Endothelial cell of umbilical vein (primary cell): Measurements from ENCODE around the gene LIN7A. TPM values are rescaled to one million over a fixed set of nuclear protein-coding genes. Genes with fewer than 3 reads are reported as not detected.

ENCODE experiments used
- BruUV-seq: library from RNA; stranded (reverse); fragments of 400-500 nt; replicated peaks from 2 replicates; lab custom pipeline; 2021; lab: Mats Ljungman, UMichigan
- CTCF ChIA-PET: fragments of 300-600, 350-600 bp; sonication (Branson Sonifier 250); formaldehyde crosslinking; loops from one replicate; lab custom pipeline; 2021; ENCODE audit warnings: antibody characterized with exemption, inconsistent platforms; lab: Charles Lee
- POLR2A ChIA-PET: fragments of 300-600, 350-600 bp; sonication (Branson Sonifier 250); formaldehyde crosslinking; loops from one replicate; lab custom pipeline; 2021; ENCODE audit warnings: antibody characterized with exemption, inconsistent platforms; lab: Charles Lee
- DNase-seq: peaks from one replicate; pipeline ENCODE4 v3.0.0-alpha.2; 2011; ENCODE audit warnings: low read depth, low spot score
- FAIRE-seq: peaks from 2 replicates; lab custom pipeline; 2011; peaks lifted over from hg19 to GRCh38; lab: Jason Lieb, UNC
- H2AFZ ChIP-seq: 2 replicates; pipeline ENCODE4 v1.6.0; 2012; ENCODE audit warnings: low read depth, low read length, control low read depth, inconsistent platforms
- H3K27ac ChIP-seq: 2 replicates; pipeline ENCODE4 v1.5.1; 2011; ENCODE audit warnings: low read depth, mild to moderate bottlenecking, control low read depth, low read length, moderate library complexity; ENCODE audit not compliant: insufficient read depth
- H3K27me3 ChIP-seq, 2 experiments: 2 replicates each; pipeline versions ENCODE4 v1.6.0 to v1.6.1; 2011; ENCODE audit warnings: low read length in 2 of 2, mixed read lengths in 1 of 2; ENCODE audit not compliant: control insufficient read depth in 2 of 2, insufficient read depth in 2 of 2
- H3K36me3 ChIP-seq, 2 experiments: 2 replicates in 1 of 2; 3 replicates in 1 of 2; pipeline ENCODE4 v1.5.1; 2011; ENCODE audit warnings: low read length in 2 of 2, mild to moderate bottlenecking in 1 of 2, moderate library complexity in 1 of 2; ENCODE audit not compliant: control insufficient read depth in 2 of 2, insufficient read depth in 2 of 2; ENCODE audit errors: extremely low read depth in 1 of 2
- H3K4me1 ChIP-seq: 3 replicates; pipeline ENCODE4 v1.5.1; 2011; ENCODE audit warnings: mild to moderate bottlenecking, low read length; ENCODE audit not compliant: control insufficient read depth, insufficient read depth; ENCODE audit errors: extremely low read depth
- H3K4me2 ChIP-seq: 2 replicates; pipeline ENCODE4 v1.6.1; 2011; ENCODE audit warnings: low read length, control low read depth, mixed read lengths; ENCODE audit not compliant: insufficient read depth
- H3K4me3 ChIP-seq, 3 experiments: fragments of 200-600 bp in 1 of 3; sonication (generic), shearing (Covaris generic) in 1 of 3; replicated peaks in 1 of 3; 2 replicates each; pipeline ENCODE4 v1.5.1; 2011 to 2016; ENCODE audit warnings: control low read depth in 3 of 3, low read length in 3 of 3, mild to moderate bottlenecking in 2 of 3, inconsistent platforms in 1 of 3, low read depth in 1 of 3, moderate library complexity in 1 of 3; ENCODE audit not compliant: insufficient read depth in 1 of 3
- H3K79me2 ChIP-seq: 2 replicates; pipeline ENCODE4 v1.6.0; 2012; ENCODE audit warnings: low read length, inconsistent platforms; ENCODE audit not compliant: control insufficient read depth, insufficient read depth
- H3K9ac ChIP-seq: replicated peaks from 2 replicates; pipeline ENCODE3; 2011; ENCODE audit warnings: low read length, control low read depth; ENCODE audit not compliant: insufficient read depth; ENCODE audit errors: extremely low read depth
- H3K9me1 ChIP-seq: replicated peaks from 3 replicates; pipeline ENCODE4 v1.6.0; 2011; ENCODE audit warnings: mild to moderate bottlenecking, low read length; ENCODE audit not compliant: control insufficient read depth, insufficient read depth; ENCODE audit errors: extremely low read depth
- H3K9me3 ChIP-seq: replicated peaks from 2 replicates; pipeline ENCODE4 v1.5.1; 2012; ENCODE audit warnings: low read length, inconsistent platforms; ENCODE audit not compliant: control insufficient read depth, insufficient read depth
- H4K20me1 ChIP-seq: replicated peaks from 2 replicates; pipeline ENCODE3; 2011; ENCODE audit warnings: mild to moderate bottlenecking, low read length; ENCODE audit not compliant: control insufficient read depth, insufficient read depth; ENCODE audit errors: extremely low read depth
- EZH2 ChIP-seq: IDR thresholded peaks from 2 replicates; pipeline ENCODE4 v1.6.1; 2012; ENCODE audit warnings: borderline replicate concordance, low read depth, mild to moderate bottlenecking, moderate library complexity, low read length, inconsistent platforms; ENCODE audit not compliant: severe bottlenecking
- FOS ChIP-seq: IDR thresholded peaks from 2 replicates; pipeline ENCODE4 v1.6.1; 2011; ENCODE audit warnings: mild to moderate bottlenecking, low read length, moderate library complexity, borderline replicate concordance; ENCODE audit not compliant: insufficient read depth
- GATA2 ChIP-seq: IDR thresholded peaks from 2 replicates; pipeline ENCODE4 v1.7.0; 2011; ENCODE audit warnings: low read depth, mild to moderate bottlenecking, moderate library complexity, mixed read lengths, low read length; ENCODE audit not compliant: insufficient read length, insufficient read depth
- JUN ChIP-seq: IDR thresholded peaks from 2 replicates; pipeline ENCODE4 v1.6.1; 2011; ENCODE audit warnings: borderline replicate concordance, low read depth; ENCODE audit not compliant: insufficient read length, insufficient read depth
- MYC ChIP-seq: IDR thresholded peaks from one replicate; pipeline ENCODE4 v1.6.1; 2011; ENCODE audit warnings: mild to moderate bottlenecking, low read depth, low read length
- POLR2A ChIP-seq: IDR thresholded peaks from 2 replicates; pipeline ENCODE4 v1.6.1; 2012; ENCODE audit warnings: low read depth, mild to moderate bottlenecking, control low read depth, low read length
- POLR2AphosphoS5 ChIP-seq: IDR thresholded peaks from 2 replicates; pipeline ENCODE4 v1.6.1; 2012; ENCODE audit warnings: low read depth, mild to moderate bottlenecking, control low read depth, low read length, moderate library complexity; ENCODE audit not compliant: insufficient read depth
- dilution Hi-C: fragments of 300-500 bp; cut with MboI; formaldehyde crosslinking; loops from one replicate; pipeline ENCODE4 v1.15.0; 2019; ENCODE audit warnings: low sequenced_read_pairs; ENCODE audit not compliant: extremely low pct_ligation_motif_present
- intact Hi-C: fragments of 100-400 bp; cut with micrococcal nuclease; formaldehyde crosslinking; loops from one replicate; pipeline ENCODE4 v1.10.0; 2022
- polyA plus RNA-seq, 4 experiments: library from polyadenylated mRNA; depleted of rRNA in 3 of 4; stranded (reverse) in 3 of 4; unstranded in 1 of 4; fragments of >200 nt; gene quantifications; 2 replicates each; pipeline versions ENCODE4 v1.2.1 to v1.2.3, GENCODE V29; 2011 to 2012; ENCODE audit warnings: missing spikeins in 1 of 4
- total RNA-seq: library from RNA; stranded (reverse); gene quantifications from 2 replicates; pipeline ENCODE4 v1.2.3, GENCODE V29; 2021
- TF ChIP-seq, protein P1 (sequence below): IDR thresholded peaks from 2 replicates; pipeline ENCODE4 v1.6.1; 2011; ENCODE audit not compliant: insufficient read depth, insufficient read length
- TF ChIP-seq, protein P2 (sequence below), 2 donors: IDR thresholded peaks; 1 replicate in 1 of 2; 2 replicates in 1 of 2; pipeline ENCODE4 v1.5.1; 2011; ENCODE audit warnings: low read length in 2 of 2, mild to moderate bottlenecking in 2 of 2, moderate library complexity in 2 of 2, control low read depth in 1 of 2, inconsistent platforms in 1 of 2, low read depth in 1 of 2; ENCODE audit not compliant: insufficient read depth in 1 of 2; ENCODE audit errors: extremely low read depth in 1 of 2

LIN7A gene
- total and polyA plus RNA-seq, 2 donors (not counting 3 experiments of a cell fraction or from before 2014, with no cell fraction given) = 1.6 to 4.3 TPM

DNA sequence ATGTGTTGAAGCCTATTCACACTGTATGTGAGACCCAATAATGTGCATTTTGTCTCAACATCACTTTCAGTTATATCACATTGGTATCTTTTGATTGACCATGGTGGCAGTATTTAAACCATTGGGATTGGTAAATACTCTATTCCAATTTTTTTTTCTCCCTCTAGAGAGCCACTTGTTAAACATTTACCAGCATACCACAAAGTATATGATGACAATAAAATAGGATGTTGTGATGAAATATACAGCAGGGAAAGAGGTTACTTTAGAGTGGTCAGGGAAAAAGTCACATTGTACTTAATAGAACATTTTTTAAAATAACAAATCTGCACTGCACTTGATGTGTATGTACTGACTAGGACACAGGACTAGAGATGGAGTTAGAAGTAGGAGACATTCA is 5.6 kb upstream of the LIN7A start:
- Histone ChIP-seq H3K36me3 (no peaks in the 10 kb centered on the region), H3K4me2 (no peak overlapping the region), H3K79me2 (no peaks in the 10 kb centered on the region), H4K20me1 (no peaks in the 10 kb centered on the region), H3K4me3 (no peak overlapping the region), H3K4me1 (no peaks in the 10 kb centered on the region), H3K27me3 (no peaks in the 10 kb centered on the region), H3K9me1 (no peaks in the 10 kb centered on the region), H2AFZ (no peak overlapping the region), H3K9ac (no peak overlapping the region), H3K27ac (no peak overlapping the region), H3K9me3 (no peaks in the 10 kb centered on the region)
- ChIA-PET POLR2A (no interaction called here), CTCF (no interaction called here)
- no TSS peak for BruUV-seq
- TF ChIP-seq POLR2A (no peak), GATA2 (no peak), FOS (no peak), MYC (no peak), EZH2 (no peak), POLR2AphosphoS5 (no peak), JUN (no peak)
- TF ChIP-seq, protein P1, sequence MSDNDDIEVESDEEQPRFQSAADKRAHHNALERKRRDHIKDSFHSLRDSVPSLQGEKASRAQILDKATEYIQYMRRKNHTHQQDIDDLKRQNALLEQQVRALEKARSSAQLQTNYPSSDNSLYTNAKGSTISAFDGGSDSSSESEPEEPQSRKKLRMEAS = no peak
- TF ChIP-seq, protein P2, sequence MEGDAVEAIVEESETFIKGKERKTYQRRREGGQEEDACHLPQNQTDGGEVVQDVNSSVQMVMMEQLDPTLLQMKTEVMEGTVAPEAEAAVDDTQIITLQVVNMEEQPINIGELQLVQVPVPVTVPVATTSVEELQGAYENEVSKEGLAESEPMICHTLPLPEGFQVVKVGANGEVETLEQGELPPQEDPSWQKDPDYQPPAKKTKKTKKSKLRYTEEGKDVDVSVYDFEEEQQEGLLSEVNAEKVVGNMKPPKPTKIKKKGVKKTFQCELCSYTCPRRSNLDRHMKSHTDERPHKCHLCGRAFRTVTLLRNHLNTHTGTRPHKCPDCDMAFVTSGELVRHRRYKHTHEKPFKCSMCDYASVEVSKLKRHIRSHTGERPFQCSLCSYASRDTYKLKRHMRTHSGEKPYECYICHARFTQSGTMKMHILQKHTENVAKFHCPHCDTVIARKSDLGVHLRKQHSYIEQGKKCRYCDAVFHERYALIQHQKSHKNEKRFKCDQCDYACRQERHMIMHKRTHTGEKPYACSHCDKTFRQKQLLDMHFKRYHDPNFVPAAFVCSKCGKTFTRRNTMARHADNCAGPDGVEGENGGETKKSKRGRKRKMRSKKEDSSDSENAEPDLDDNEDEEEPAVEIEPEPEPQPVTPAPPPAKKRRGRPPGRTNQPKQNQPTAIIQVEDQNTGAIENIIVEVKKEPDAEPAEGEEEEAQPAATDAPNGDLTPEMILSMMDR (IDR thresholded peaks at IDR 0.05; ENCODE audit: extremely low read depth in 1 of 2, insufficient read depth in 1 of 2, low read depth in 1 of 2, low read length in 2 of 2) = no peak
- intact Hi-C loops (loop anchor here (10.0 kb wide), 1 partner anchor 469 kb away; no protein-coding TSS in a partner anchor), dilution Hi-C loops (no loop called here)
- no peak for DNase-seq
- FAIRE-seq = no peak
